ENCODE results near the gene PARD3B. TPM values are rescaled to one million over a fixed set of nuclear protein-coding genes. Genes with fewer than 3 reads are reported as not detected.
A peak's percentile ranks its signal among the peaks of the same experiment; 100 is the strongest.

PARD3B gene
- total RNA-seq, 2 donors from 2014 or later, result 0.52 TPM; not detected in 1

GRCh38 chr2:205607146-205607545 is 1061.9 kb downstream of the PARD3B start:
- ATAC-seq, result no peak
- no peak overlapping the region for H3K4me3 Mint-ChIP-seq
- H3K36me3 Mint-ChIP-seq, result peaks cover 18% of the 10 kb centered on the region
- no peaks in the 10 kb centered on the region for H3K4me1 Mint-ChIP-seq (ENCODE audit: low read depth in 2 of 2)
- H3K9me3 Mint-ChIP-seq, result peaks cover 11% of the 10 kb centered on the region
- H3K27ac Mint-ChIP-seq, result no peak overlapping the region
- peaks cover 17 to 32% of the 10 kb centered on the region in 2 donors for H3K27me3 Mint-ChIP-seq
- no peak for DNase-seq (ENCODE audit: low spot score)

- peaks cover 7% of the 10 kb centered on the region for H3K36me3 Mint-ChIP-seq
These were observed 1063.8 kb downstream of the PARD3B start for GRCh38 chr2:205609113-205609512.

GRCh38 chr2:205610437-205610836 is 1065.2 kb downstream of the PARD3B start:
- ATAC-seq (no peak), DNase-seq (ENCODE audit: low spot score) (no peak)
- peaks cover under 1% of the 10 kb centered on the region for H3K36me3 Mint-ChIP-seq
- H3K27ac Mint-ChIP-seq, result no peak overlapping the region
- no peak overlapping the region for H3K4me3 Mint-ChIP-seq
- no peaks in the 10 kb centered on the region for H3K4me1 Mint-ChIP-seq (ENCODE audit: low read depth in 2 of 2)
- peaks cover 16 to 22% of the 10 kb centered on the region in 2 donors for H3K27me3 Mint-ChIP-seq
- H3K9me3 Mint-ChIP-seq, result no peaks in the 10 kb centered on the region

More at GRCh38 chr2:205609113-205609512, 1063.8 kb downstream of the PARD3B start:
- peaks cover 20 to 29% of the 10 kb centered on the region in 2 donors for H3K27me3 Mint-ChIP-seq
- ATAC-seq, result no peak
- DNase-seq (ENCODE audit: low spot score), result no peak
- H3K9me3 Mint-ChIP-seq, result peaks cover 5% of the 10 kb centered on the region
- H3K4me3 Mint-ChIP-seq, result no peak overlapping the region
- no peak overlapping the region for H3K27ac Mint-ChIP-seq
- no peaks in the 10 kb centered on the region for H3K4me1 Mint-ChIP-seq (ENCODE audit: low read depth in 2 of 2)

- ATAC-seq (no peak), DNase-seq (ENCODE audit: low spot score) (no peak)
- Mint-ChIP-seq H3K9me3 (no peaks in the 10 kb centered on the region), H3K27me3 (peaks cover 12 to 17% of the 10 kb centered on the region in 2 donors), H3K4me1 (ENCODE audit: low read depth in 2 of 2) (no peaks in the 10 kb centered on the region), H3K27ac (no peak overlapping the region), H3K36me3 (no peaks in the 10 kb centered on the region), H3K4me3 (no peak overlapping the region)
These were observed 1067.4 kb downstream of the PARD3B start for GRCh38 chr2:205612636-205613035.

- DNase-seq (ENCODE audit: low spot score) (no peak), ATAC-seq (no peak)
- H3K9me3 Mint-ChIP-seq, result no peaks in the 10 kb centered on the region
- peaks cover 10 to 17% of the 10 kb centered on the region in 2 donors for H3K27me3 Mint-ChIP-seq
- H3K4me1 Mint-ChIP-seq (ENCODE audit: low read depth in 2 of 2), result no peaks in the 10 kb centered on the region
- H3K4me3 Mint-ChIP-seq, result no peak overlapping the region
- H3K27ac Mint-ChIP-seq, result no peak overlapping the region
- H3K36me3 Mint-ChIP-seq, result no peaks in the 10 kb centered on the region
These were observed 1068.8 kb downstream of the PARD3B start for GRCh38 chr2:205613970-205614559.

GRCh38 chr2:205614965-205615364 is 1069.7 kb downstream of the PARD3B start:
- no peak for ATAC-seq
- Mint-ChIP-seq H3K4me1 (ENCODE audit: low read depth in 2 of 2) (no peaks in the 10 kb centered on the region), H3K27me3 (peaks cover 8 to 17% of the 10 kb centered on the region in 2 donors), H3K4me3 (no peak overlapping the region), H3K9me3 (no peaks in the 10 kb centered on the region), H3K36me3 (no peaks in the 10 kb centered on the region), H3K27ac (no peak overlapping the region)
- DNase-seq (ENCODE audit: low spot score), result no peak

- Mint-ChIP-seq H3K4me1 (ENCODE audit: low read depth in 2 of 2) (no peaks in the 10 kb centered on the region), H3K9me3 (no peaks in the 10 kb centered on the region), H3K4me3 (no peak overlapping the region), H3K27ac (no peak overlapping the region), H3K36me3 (no peaks in the 10 kb centered on the region), H3K27me3 (peaks cover 3 to 14% of the 10 kb centered on the region in 2 donors)
- no peak for ATAC-seq
- no peak for DNase-seq (ENCODE audit: low spot score)
These were observed 1072.6 kb downstream of the PARD3B start for GRCh38 chr2:205617905-205618304.

- no peaks in the 10 kb centered on the region for H3K36me3 Mint-ChIP-seq
- no peak for DNase-seq (ENCODE audit: low spot score)
- H3K4me3 Mint-ChIP-seq, result no peak overlapping the region
- H3K9me3 Mint-ChIP-seq, result no peaks in the 10 kb centered on the region
- H3K4me1 Mint-ChIP-seq (ENCODE audit: low read depth in 2 of 2), result no peaks in the 10 kb centered on the region
- peaks cover 4 to 15% of the 10 kb centered on the region in 2 donors for H3K27me3 Mint-ChIP-seq
- ATAC-seq, result no peak
- H3K27ac Mint-ChIP-seq, result no peak overlapping the region
These were observed 1074.3 kb downstream of the PARD3B start for GRCh38 chr2:205619600-205619999.

- no peak for ATAC-seq
- H3K9me3 Mint-ChIP-seq, result no peaks in the 10 kb centered on the region
- H3K27me3 Mint-ChIP-seq, result peaks cover 9 to 16% of the 10 kb centered on the region in 2 donors
- DNase-seq (ENCODE audit: low spot score), result no peak
- no peak overlapping the region for H3K4me3 Mint-ChIP-seq
- H3K36me3 Mint-ChIP-seq, result no peaks in the 10 kb centered on the region
- no peaks in the 10 kb centered on the region for H3K4me1 Mint-ChIP-seq (ENCODE audit: low read depth in 2 of 2)
- H3K27ac Mint-ChIP-seq, result no peak overlapping the region
These were observed 1081.8 kb downstream of the PARD3B start for GRCh38 chr2:205627085-205627484.

- H3K9me3 Mint-ChIP-seq, result no peaks in the 10 kb centered on the region
- DNase-seq (ENCODE audit: low spot score), result no peak
- H3K27ac Mint-ChIP-seq, result no peak overlapping the region
- no peak overlapping the region for H3K4me3 Mint-ChIP-seq
- no peak for ATAC-seq
- H3K4me1 Mint-ChIP-seq (ENCODE audit: low read depth in 2 of 2), result no peaks in the 10 kb centered on the region
- peaks cover 9 to 23% of the 10 kb centered on the region in 2 donors for H3K27me3 Mint-ChIP-seq
- no peaks in the 10 kb centered on the region for H3K36me3 Mint-ChIP-seq
These were observed 1083.1 kb downstream of the PARD3B start for GRCh38 chr2:205628422-205628821.

GRCh38 chr2:205629091-205629776 is 1084.0 kb downstream of the PARD3B start:
- no peaks in the 10 kb centered on the region for H3K4me1 Mint-ChIP-seq (ENCODE audit: low read depth in 2 of 2)
- ATAC-seq, result peak in 1 of 2 donors; percentile 9
- no peak overlapping the region for H3K27ac Mint-ChIP-seq

GRCh38 chr2:205633994-205634393 is 1088.7 kb downstream of the PARD3B start:
- H3K4me3 Mint-ChIP-seq, result no peak overlapping the region
- no peaks in the 10 kb centered on the region for H3K36me3 Mint-ChIP-seq
- H3K27me3 Mint-ChIP-seq, result peaks cover 9 to 11% of the 10 kb centered on the region in 2 donors
- DNase-seq (ENCODE audit: low spot score) (no peak), ATAC-seq (no peak)
- no peak overlapping the region for H3K27ac Mint-ChIP-seq
- no peaks in the 10 kb centered on the region for H3K9me3 Mint-ChIP-seq
- H3K4me1 Mint-ChIP-seq (ENCODE audit: low read depth in 2 of 2), result no peaks in the 10 kb centered on the region

More at GRCh38 chr2:205629091-205629776, 1084.0 kb downstream of the PARD3B start:
- Mint-ChIP-seq H3K36me3 (no peaks in the 10 kb centered on the region), H3K9me3 (no peaks in the 10 kb centered on the region), H3K4me3 (no peak overlapping the region), H3K27me3 (peaks cover 11 to 25% of the 10 kb centered on the region in 2 donors)
- no peak for DNase-seq (ENCODE audit: low spot score)

- H3K4me3 Mint-ChIP-seq, result no peak overlapping the region
- DNase-seq (ENCODE audit: low spot score), result no peak
- H3K27me3 Mint-ChIP-seq, result peaks cover 11 to 19% of the 10 kb centered on the region in 2 donors
- H3K36me3 Mint-ChIP-seq, result no peaks in the 10 kb centered on the region
- no peak for ATAC-seq
- no peak overlapping the region for H3K27ac Mint-ChIP-seq
- H3K9me3 Mint-ChIP-seq, result no peaks in the 10 kb centered on the region
- H3K4me1 Mint-ChIP-seq (ENCODE audit: low read depth in 2 of 2), result no peaks in the 10 kb centered on the region
These were observed 1091.5 kb downstream of the PARD3B start for GRCh38 chr2:205636549-205637319.

GRCh38 chr2:205637320-205637602 is 1092.0 kb downstream of the PARD3B start:
- Mint-ChIP-seq H3K27ac (no peak overlapping the region), H3K4me3 (no peak overlapping the region), H3K27me3 (peaks cover 15 to 23% of the 10 kb centered on the region in 2 donors), H3K36me3 (no peaks in the 10 kb centered on the region), H3K9me3 (no peaks in the 10 kb centered on the region), H3K4me1 (ENCODE audit: low read depth in 2 of 2) (no peaks in the 10 kb centered on the region)
- no peak for ATAC-seq
- DNase-seq (ENCODE audit: low spot score), result no peak

All from natural killer cell treated with Interleukin-12 subunit alpha and Interleukin-12 subunit beta and Interleukin-15 and Interleukin-18, amount 100 ng/mL, for 72 hours (primary cell).